ENCODE data around the gene PTGFRN. TPM values are rescaled to one million over a fixed set of nuclear protein-coding genes. Genes with fewer than 3 reads are reported as not detected.

The PTGFRN gene
- polyA plus RNA-seq, 4 donors, result 35.3 to 71.5 (median 59.6) TPM

- no peak for DNase-seq (ENCODE audit: low read depth in 4 of 4, low spot score in 3 of 4)
These were observed 82.2 kb downstream of the PTGFRN start for GRCh38 chr1:116991918-116992317.

- no peak for DNase-seq (ENCODE audit: low read depth in 4 of 4, low spot score in 3 of 4)
These were observed 83.6 kb downstream of the PTGFRN start for GRCh38 chr1:116993286-116993685.

- DNase-seq (ENCODE audit: low read depth in 4 of 4, low spot score in 3 of 4), result no peak
These were observed 84.7 kb downstream of the PTGFRN start for GRCh38 chr1:116994411-116994810.

- no peak for DNase-seq (ENCODE audit: low read depth in 4 of 4, low spot score in 3 of 4)
These were observed 87.3 kb downstream of the PTGFRN start for GRCh38 chr1:116997066-116997465.

- no peak for DNase-seq (ENCODE audit: low read depth in 4 of 4, low spot score in 3 of 4)
These were observed 87.9 kb downstream of the PTGFRN start for GRCh38 chr1:116997636-116998035.

- DNase-seq (ENCODE audit: low read depth in 4 of 4, low spot score in 3 of 4), result no peak
These were observed 89.9 kb downstream of the PTGFRN start for GRCh38 chr1:116999596-116999995.

- no peak for DNase-seq (ENCODE audit: low read depth in 4 of 4, low spot score in 3 of 4)
These were observed 90.4 kb downstream of the PTGFRN start for GRCh38 chr1:117000142-117000541.

- no peak for DNase-seq (ENCODE audit: low read depth in 4 of 4, low spot score in 3 of 4)
These were observed 91.7 kb downstream of the PTGFRN start, which contains the start of gene CD101 for GRCh38 chr1:117001254-117001927. TSS of gene CD101 (plus strand) at chr1:117001760. CDS start at chr1:117001818, 58 bp downstream.

GRCh38 chr1:117003223-117003875 lies 93.6 kb downstream of the PTGFRN start:
- no peak for DNase-seq (ENCODE audit: low read depth in 4 of 4, low spot score in 3 of 4)

GRCh38 chr1:117007719-117008013 lies 98.0 kb downstream of the PTGFRN start:
- no peak for DNase-seq (ENCODE audit: low read depth in 4 of 4, low spot score in 3 of 4)

- DNase-seq (ENCODE audit: low read depth in 4 of 4, low spot score in 3 of 4), result no peak
These were observed 98.9 kb downstream of the PTGFRN start for GRCh38 chr1:117008656-117009055.

- DNase-seq (ENCODE audit: low read depth in 4 of 4, low spot score in 3 of 4), result no peak
These were observed 99.4 kb downstream of the PTGFRN start for GRCh38 chr1:117009132-117009531.

GRCh38 chr1:117010310-117010969 lies 100.7 kb downstream of the PTGFRN start:
- DNase-seq (ENCODE audit: low read depth in 4 of 4, low spot score in 3 of 4), result no peak

GRCh38 chr1:117011334-117011733 lies 101.6 kb downstream of the PTGFRN start:
- no peak for DNase-seq (ENCODE audit: low read depth in 4 of 4, low spot score in 3 of 4)

- peak in 1 of 4 donors; percentile 38 for DNase-seq (ENCODE audit: low read depth in 4 of 4, low spot score in 3 of 4)
These were observed 103.7 kb downstream of the PTGFRN start for GRCh38 chr1:117013309-117013858.

- DNase-seq (ENCODE audit: low read depth in 4 of 4, low spot score in 3 of 4), result no peak
These were observed 104.5 kb downstream of the PTGFRN start for GRCh38 chr1:117014209-117014608.

GRCh38 chr1:117015724-117016123 lies 106.0 kb downstream of the PTGFRN start:
- DNase-seq (ENCODE audit: low read depth in 4 of 4, low spot score in 3 of 4), result no peak

GRCh38 chr1:117017062-117017461 lies 107.3 kb downstream of the PTGFRN start:
- no peak for DNase-seq (ENCODE audit: low read depth in 4 of 4, low spot score in 3 of 4)

- DNase-seq (ENCODE audit: low read depth in 4 of 4, low spot score in 3 of 4), result no peak
These were observed 107.9 kb downstream of the PTGFRN start for GRCh38 chr1:117017648-117018047.

GRCh38 chr1:117020526-117021156 lies 110.9 kb downstream of the PTGFRN start:
- DNase-seq (ENCODE audit: low read depth in 4 of 4, low spot score in 3 of 4), result no peak

- DNase-seq (ENCODE audit: low read depth in 4 of 4, low spot score in 3 of 4), result no peak
These were observed 112.4 kb downstream of the PTGFRN start for GRCh38 chr1:117022114-117022513.
